A549 (cell line): ENCODE measurements around the gene EML2. TPM values are rescaled to one million over a fixed set of nuclear protein-coding genes. Genes with fewer than 3 reads are reported as not detected.

Experiments used
- ATAC-seq, 2 experiments: fragments of 200-7000 bp in 1 of 2; fragments of >200 bp in 1 of 2; cut with Nextera tagmentation in 1 of 2; cut with Tn5 transposase in 1 of 2; 3 replicates each; pipeline versions ENCODE4 v1.8.0 to v1.9.1; 2018 to 2020; ENCODE audit warnings: mild to moderate bottlenecking in 1 of 2, moderate library complexity in 1 of 2
- CTCF ChIA-PET: fragments of 300-600 bp; sonication (Branson Sonifier 250); formaldehyde crosslinking; extraction: SDS; loops from one replicate; lab custom pipeline; 2021; ENCODE audit warnings: antibody characterized with exemption, inconsistent platforms; lab: Yijun Ruan, JAX
- POLR2A ChIA-PET: fragments of 350-600 bp; formaldehyde crosslinking; extraction: SDS; loops from one replicate; lab custom pipeline; 2021; ENCODE audit warnings: antibody characterized with exemption, inconsistent platforms; lab: Yijun Ruan, JAX
- DNase-seq, 2 experiments: peaks; one replicate each; pipeline versions ENCODE4 v3.0.0 to v3.0.0-alpha.2; 2011 to 2016; ENCODE audit warnings: low read depth in 1 of 2, low spot score in 1 of 2
- FAIRE-seq: peaks from 2 replicates; lab custom pipeline; 2011; peaks lifted over from hg19 to GRCh38; lab: Jason Lieb, UNC
- H3K27ac ChIP-seq, 2 experiments: fragments of >200 bp; sonication (Bioruptor Twin); formaldehyde crosslinking; 3 replicates each; pipeline ENCODE4 v1.5.1; 2016 to 2017
- H3K4me1 ChIP-seq: fragments of >200 bp; sonication (Bioruptor Twin); formaldehyde crosslinking; 3 replicates; pipeline ENCODE4 v1.6.1; 2016
- H3K4me2 ChIP-seq: fragments of >200 bp; sonication (Bioruptor Twin); formaldehyde crosslinking; 3 replicates; pipeline ENCODE4 v1.6.1; 2016
- H3K4me3 ChIP-seq: fragments of >200 bp; sonication (Bioruptor Twin); formaldehyde crosslinking; 3 replicates; pipeline ENCODE4 v1.5.1; 2016
- H3K9me3 ChIP-seq: fragments of >200 bp; sonication (Bioruptor Twin); formaldehyde crosslinking; 3 replicates; pipeline ENCODE4 v1.6.1; 2016
- ATOH8 ChIP-seq: fragments of 250-450 bp; sonication (Bioruptor Pico); IDR thresholded peaks from 2 replicates; pipeline ENCODE4 v1.5.0; 2020; ENCODE audit warnings: low read depth, mild to moderate bottlenecking, moderate library complexity
- CBX2 ChIP-seq: fragments of 200-600 bp; sonication (generic); IDR thresholded peaks from 2 replicates; pipeline ENCODE4 v1.6.1; 2016; ENCODE audit warnings: low read depth, mild to moderate bottlenecking, borderline replicate concordance
- CBX8 ChIP-seq: fragments of 200-600 bp; sonication (generic); IDR thresholded peaks from 2 replicates; pipeline ENCODE4 v1.6.1; 2016
- CHD4 ChIP-seq: fragments of 200-600 bp; sonication (generic); IDR thresholded peaks from 2 replicates; pipeline ENCODE4 v1.6.1; 2016; ENCODE audit warnings: antibody characterized with exemption, mild to moderate bottlenecking, borderline replicate concordance
- EHMT2 ChIP-seq: fragments of 200-600 bp; sonication (generic); IDR thresholded peaks from 2 replicates; pipeline ENCODE4 v1.6.1; 2016; ENCODE audit warnings: antibody characterized with exemption, low read depth, mild to moderate bottlenecking, moderate library complexity
- ESRRA ChIP-seq: fragments of 150-350 bp; IDR thresholded peaks from 2 replicates; pipeline ENCODE4 v1.6.1; 2014; ENCODE audit warnings: mild to moderate bottlenecking, low read length, borderline replicate concordance
- FOSB ChIP-seq: fragments of 250-450 bp; sonication (Bioruptor Pico); IDR thresholded peaks from 2 replicates; pipeline ENCODE4 v1.5.0; 2020; ENCODE audit warnings: mild to moderate bottlenecking, moderate library complexity
- FOSL2 ChIP-seq, 2 experiments: fragments of 450-650 bp in 1 of 2; fragments of >200 bp in 1 of 2; sonication (Bioruptor Twin) in 1 of 2; formaldehyde crosslinking; IDR thresholded peaks; 2 replicates each; pipeline versions ENCODE4 v1.5.0 to v1.6.1; 2016 to 2020; ENCODE audit warnings: mild to moderate bottlenecking in 1 of 2, moderate library complexity in 1 of 2
- HDAC2 ChIP-seq: fragments of 200-600 bp; sonication (generic); IDR thresholded peaks from 2 replicates; pipeline ENCODE4 v1.6.1; 2016
- HOXA7 ChIP-seq: fragments of 250-450 bp; sonication (Bioruptor Pico); IDR thresholded peaks from 2 replicates; pipeline ENCODE4 v1.5.0; 2020; ENCODE audit warnings: mild to moderate bottlenecking, moderate library complexity
- KDM1A ChIP-seq: fragments of 200-600 bp; sonication (generic); IDR thresholded peaks from 2 replicates; pipeline ENCODE4 v1.6.1; 2016; ENCODE audit warnings: low read depth, mild to moderate bottlenecking
- KDM5A ChIP-seq: fragments of 200-600 bp; sonication (generic); IDR thresholded peaks from 2 replicates; pipeline ENCODE4 v1.6.1; 2016; ENCODE audit warnings: antibody characterized with exemption, mild to moderate bottlenecking
- MAFK ChIP-seq: fragments of 450-650 bp; IDR thresholded peaks from 2 replicates; pipeline ENCODE4 v1.6.1; 2014; ENCODE audit not compliant: partially characterized antibody
- NFE2L2 ChIP-seq: fragments of 150-350 bp; conservative IDR thresholded peaks from 2 replicates; pipeline ENCODE4 v1.6.1; 2014; ENCODE audit warnings: low read length
- NPAS2 ChIP-seq: fragments of 250-450 bp; sonication (Bioruptor Pico); IDR thresholded peaks from 2 replicates; pipeline ENCODE4 v1.8.0; 2022; ENCODE audit warnings: mild to moderate bottlenecking, moderate library complexity, borderline replicate concordance
- POLR2A ChIP-seq: IDR thresholded peaks from 2 replicates; pipeline ENCODE4 v1.6.1; 2012; ENCODE audit warnings: mild to moderate bottlenecking, low read length
- RAD21 ChIP-seq, 2 experiments: fragments of >200 bp in 1 of 2; sonication (Bioruptor Twin) in 1 of 2; formaldehyde crosslinking in 1 of 2; IDR thresholded peaks in 1 of 2; conservative IDR thresholded peaks in 1 of 2; 2 replicates in 1 of 2; 3 replicates in 1 of 2; pipeline ENCODE4 v1.6.1; 2012 to 2018; ENCODE audit warnings: inconsistent platforms in 1 of 2
- RNF2 ChIP-seq: fragments of 200-600 bp; sonication (generic); IDR thresholded peaks from 2 replicates; pipeline ENCODE4 v1.6.1; 2016; ENCODE audit warnings: low read depth, mild to moderate bottlenecking, antibody characterized with exemption, moderate library complexity, borderline replicate concordance
- WGBS: methylation state at CpG from one replicate; pipeline ENCODE4 v1.1.6; 2017; ENCODE audit errors: missing lambda C conversion rate; 5-methylcytosine and 5-hydroxymethylcytosine counted together
- polyA plus RNA-seq, 4 experiments: library from polyadenylated mRNA; depleted of rRNA in 3 of 4; stranded (reverse); fragments of >200 nt; fragmentation: RNase III in 1 of 4; extraction: RNeasy Plus Mini Kit Qiagen cat#74134 plus additional on column Dnase treatment in 1 of 4; gene quantifications; 2 replicates in 3 of 4; 3 replicates in 1 of 4; pipeline ENCODE4 v1.2.3, GENCODE V29; 2011 to 2017
- TF ChIP-seq, protein P1 (sequence below): IDR thresholded peaks from 2 replicates; pipeline ENCODE4 v1.6.1; 2012
- TF ChIP-seq, protein P2 (sequence below): fragments of >200 bp; sonication (Bioruptor Twin); formaldehyde crosslinking; IDR thresholded peaks from 2 replicates; pipeline ENCODE4 v1.6.1; 2016

EML2 gene
- polyA plus RNA-seq, 2 of the 4 experiments (the other 2 are of a cell fraction), result 22.7 to 25.9 TPM

DNA sequence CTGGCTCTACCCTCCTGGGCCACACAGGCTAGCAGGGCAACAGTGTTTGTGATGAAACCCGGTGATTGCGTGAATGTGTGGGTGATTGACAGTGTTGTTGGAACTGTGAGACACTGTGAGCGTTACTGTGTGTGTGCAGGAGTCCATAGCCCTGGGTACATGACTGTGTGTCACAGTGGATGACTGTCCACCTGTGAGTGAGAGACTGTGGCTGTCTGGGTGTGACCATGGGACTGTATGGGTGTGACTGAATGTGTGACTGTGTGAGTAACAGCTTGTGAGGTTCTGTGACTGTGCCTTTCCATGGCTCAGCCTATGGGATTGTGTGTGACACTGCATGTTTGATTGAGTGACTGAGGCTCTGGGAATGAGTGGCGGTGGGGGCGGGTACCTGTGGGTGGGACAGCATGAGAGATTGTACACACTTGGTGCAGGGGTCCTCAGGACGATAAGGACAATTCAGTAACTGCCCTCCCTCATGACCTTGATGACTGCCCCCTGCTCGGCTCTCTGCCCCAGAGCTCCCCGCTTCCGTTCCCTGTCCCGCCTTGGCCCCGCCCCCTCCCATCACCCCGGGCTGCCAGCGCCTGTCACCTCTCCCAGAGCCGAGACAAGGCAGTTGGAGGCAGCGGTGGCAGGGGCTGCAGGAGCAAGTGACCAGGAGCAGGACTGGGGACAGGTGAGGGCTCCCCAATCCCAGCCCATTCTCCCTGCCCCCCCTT, 28.6 kb upstream of the EML2 start, which contains the start of gene GIPR:
Gene GIPR, plus strand, starts transcription at position 602 of the 722 bp plus-strand sequence. CDS start 1,300 bp downstream, outside the sequence.
- ATAC-seq (peak; percentile 60 to 67), FAIRE-seq (no peak), DNase-seq (peak; percentile 86 to 88)
- ChIA-PET CTCF (interaction anchor here (1.6 to 9.3 kb wide), 8 partner anchors 10 to 61 kb away, joined by 4 to 90 read pairs (median 8); no protein-coding TSS in a partner anchor), POLR2A (no interaction called here)
- H3K9me3 ChIP-seq, result no peaks in the 10 kb centered on the region
- peaks cover 27% of the 10 kb centered on the region for H3K4me1 ChIP-seq
- peak within 1 kb of the TSS; percentile 46 for H3K4me3 ChIP-seq
- WGBS, result 12% methylated on average over 10 of the region's 15 CpGs
- TF ChIP-seq, protein P1, sequence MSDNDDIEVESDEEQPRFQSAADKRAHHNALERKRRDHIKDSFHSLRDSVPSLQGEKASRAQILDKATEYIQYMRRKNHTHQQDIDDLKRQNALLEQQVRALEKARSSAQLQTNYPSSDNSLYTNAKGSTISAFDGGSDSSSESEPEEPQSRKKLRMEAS, result no peak
- TF ChIP-seq FOSL2 (IDR thresholded peaks at IDR 0.05) (no peak), FOSL2 (CRISPR knock-in tag; IDR thresholded peaks at IDR 0.05) (peak; percentile 53; the same call in 1 of the 2 replicates), NFE2L2 (0 out of 2 replicates have a peak, but pooled peaks have one; percentile 29)
- peak within 1 kb of the TSS; percentile 100 for H3K4me2 ChIP-seq
- peak within 1 kb of the TSS; percentile 65 to 81 for H3K27ac ChIP-seq

DNA sequence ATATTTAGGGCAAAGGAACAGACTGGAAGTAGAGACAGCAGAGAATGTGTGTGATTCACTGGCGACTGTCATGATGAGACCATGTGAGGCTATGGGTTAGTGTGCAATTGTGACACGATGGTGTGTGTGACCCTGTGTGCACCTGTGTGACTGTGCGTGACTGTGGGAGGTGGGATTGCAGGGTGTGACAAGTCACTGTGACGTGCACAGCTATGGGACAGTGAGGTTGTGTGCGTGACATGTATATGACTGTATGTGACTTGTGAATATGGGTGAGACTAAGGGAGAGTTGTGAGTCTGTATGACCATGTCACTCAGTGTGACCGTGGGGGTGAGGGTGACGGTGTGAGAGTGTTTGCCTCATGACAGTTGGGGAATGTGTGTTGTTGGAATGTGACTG, 25.4 kb upstream of the EML2 start:
- no peak for TF ChIP-seq MAFK
- TF ChIP-seq HOXA7, result no peak
- TF ChIP-seq FOSB (CRISPR knock-in tag), result no peak
- no peak for TF ChIP-seq KDM1A
- no peak for TF ChIP-seq ESRRA
- no peak for TF ChIP-seq CBX2
- TF ChIP-seq KDM5A, result no peak
- TF ChIP-seq, protein P2, sequence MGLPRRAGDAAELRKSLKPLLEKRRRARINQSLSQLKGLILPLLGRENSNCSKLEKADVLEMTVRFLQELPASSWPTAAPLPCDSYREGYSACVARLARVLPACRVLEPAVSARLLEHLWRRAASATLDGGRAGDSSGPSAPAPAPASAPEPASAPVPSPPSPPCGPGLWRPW, result no peak
- no peak for TF ChIP-seq ATOH8 (CRISPR knock-in tag)
- no peak for TF ChIP-seq RNF2
- no peak for TF ChIP-seq EHMT2
- no peak for TF ChIP-seq CBX8
- TF ChIP-seq HDAC2, result no peak
- no peak for TF ChIP-seq NFE2L2
- TF ChIP-seq FOSL2 (IDR thresholded peaks at IDR 0.05), result no peak
- no peak for TF ChIP-seq FOSL2 (CRISPR knock-in tag; IDR thresholded peaks at IDR 0.05)
- DNase-seq, result no peak
- POLR2A ChIA-PET, result interaction anchor here (0.7 kb wide), 1 partner anchor 120 kb away, joined by 9 read pairs; no protein-coding TSS in a partner anchor
- WGBS, result 78% methylated on average over 7 of the region's 7 CpGs
- CTCF ChIA-PET, result interaction anchor here (0.6 to 4.1 kb wide), 6 partner anchors 12 to 186 kb away, joined by 3 to 23 read pairs (median 4); no protein-coding TSS in a partner anchor
- Histone ChIP-seq H3K4me1 (peaks cover 15% of the 10 kb centered on the region), H3K27ac (no peak overlapping the region), H3K9me3 (no peaks in the 10 kb centered on the region), H3K4me3 (no peak overlapping the region), H3K4me2 (no peak overlapping the region)
- FAIRE-seq, result no peak
- no peak for ATAC-seq

DNA sequence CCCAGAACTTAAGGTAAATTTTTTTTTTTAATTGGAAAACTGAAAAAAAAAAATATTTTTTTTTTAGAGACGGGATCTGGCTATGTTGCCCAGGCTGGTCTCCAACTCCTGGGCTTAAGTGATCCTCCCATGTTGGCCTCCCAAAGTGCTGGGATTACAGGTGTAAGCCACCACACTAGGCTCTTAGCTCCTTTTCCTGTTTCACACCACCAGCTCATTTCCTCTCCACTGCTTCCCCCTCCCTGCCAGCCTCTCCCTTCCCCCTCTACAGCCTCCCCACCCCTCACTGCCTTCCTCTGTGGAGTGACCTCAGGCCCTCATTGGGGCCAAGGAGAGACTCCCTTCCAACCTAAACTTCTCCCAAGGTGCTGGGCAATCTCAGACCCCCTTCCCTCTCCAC, 24.6 kb upstream of the EML2 start:
- peaks cover 11% of the 10 kb centered on the region for H3K4me1 ChIP-seq
- POLR2A ChIA-PET, result no interaction called here
- no peaks in the 10 kb centered on the region for H3K9me3 ChIP-seq
- FAIRE-seq (no peak), DNase-seq (no peak)
- TF ChIP-seq RAD21 (conservative IDR thresholded peaks at IDR 0.05 in 1 of 2, IDR thresholded peaks at IDR 0.05 in 1 of 2), result no peak
- TF ChIP-seq POLR2A, result no peak
- no peak for TF ChIP-seq CHD4
- no peak for TF ChIP-seq NPAS2 (CRISPR knock-in tag)
- TF ChIP-seq, all 56 proteins: peak for 0
- Histone ChIP-seq H3K27ac (no peak overlapping the region), H3K4me3 (no peak overlapping the region), H3K4me2 (no peak overlapping the region)
- 91% methylated on average over 1 of the region's 1 CpG for WGBS
- CTCF ChIA-PET, result interaction anchor here (1.0 to 4.1 kb wide), 3 partner anchors 17 to 30 kb away, joined by 4 to 23 read pairs (median 8); no protein-coding TSS in a partner anchor
- ATAC-seq, result no peak
